ENCODE data around the gene SCN8A. TPM values are rescaled to one million over a fixed set of nuclear protein-coding genes. Genes with fewer than 3 reads are reported as not detected.

Gene SCN8A
- total and polyA plus RNA-seq, 2 donors (not counting 3 experiments of a cell fraction or from before 2014, with no cell fraction given) = 9.4 to 20.4 TPM

DNA sequence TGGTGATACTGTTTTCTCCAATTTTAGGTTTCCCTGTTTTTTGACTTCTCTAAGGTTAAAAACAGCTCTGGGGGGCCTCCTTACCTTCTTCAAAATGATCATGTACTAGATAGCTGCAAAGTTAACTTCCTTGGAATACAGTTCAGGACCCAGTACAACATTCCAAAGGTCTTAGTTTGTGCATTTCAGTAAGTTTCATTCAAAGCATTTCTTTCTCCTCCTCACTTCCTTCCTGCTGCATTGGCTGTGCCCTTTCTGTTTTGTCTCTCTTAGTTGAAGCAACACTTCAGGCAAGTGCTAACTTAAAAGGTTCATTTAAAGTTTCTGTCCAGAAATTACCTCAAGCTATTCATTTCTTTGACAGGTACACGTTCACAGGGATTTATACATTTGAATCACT, 95.7 kb downstream of the SCN8A start:
- Histone ChIP-seq H4K20me1 (replicated peaks; ENCODE audit: control insufficient read depth, extremely low read depth, insufficient read depth, low read length) (no peaks in the 10 kb centered on the region), H3K4me3 (replicated peaks in 1 of 3; ENCODE audit: insufficient read depth in 1 of 3, low read depth in 1 of 3, low read length in 3 of 3) (peak overlapping the region; percentile 34 to 85 (median 61)), H3K36me3 (ENCODE audit: control insufficient read depth in 2 of 2, extremely low read depth in 1 of 2, insufficient read depth in 2 of 2, low read length in 2 of 2) (peaks cover 0 to 2% of the 10 kb centered on the region in 2 experiments), H3K9me3 (replicated peaks; ENCODE audit: control insufficient read depth, insufficient read depth, low read length) (no peaks in the 10 kb centered on the region), H3K4me2 (ENCODE audit: insufficient read depth, low read length) (peak overlapping the region; percentile 100), H2AFZ (ENCODE audit: low read depth, low read length) (peak overlapping the region; percentile 74), H3K27ac (ENCODE audit: insufficient read depth, low read depth, low read length) (peak overlapping the region; percentile 77), H3K4me1 (ENCODE audit: control insufficient read depth, extremely low read depth, insufficient read depth, low read length) (peaks cover 50% of the 10 kb centered on the region), H3K27me3 (ENCODE audit: control insufficient read depth in 2 of 2, insufficient read depth in 2 of 2, low read length in 2 of 2) (no peaks in the 10 kb centered on the region), H3K79me2 (ENCODE audit: control insufficient read depth, insufficient read depth, low read length) (peaks cover 33% of the 10 kb centered on the region), H3K9ac (replicated peaks; ENCODE audit: extremely low read depth, insufficient read depth, low read length) (peak overlapping the region; percentile 29), H3K9me1 (replicated peaks; ENCODE audit: control insufficient read depth, extremely low read depth, insufficient read depth, low read length) (no peaks in the 10 kb centered on the region)
- dilution Hi-C loops (cut with MboI; ENCODE audit: extremely low pct_ligation_motif_present, low sequenced_read_pairs) = no loop called here
- no TSS peak for BruUV-seq (replicated peaks)
- intact Hi-C loops (cut with micrococcal nuclease) = loop anchor here (1.0 to 10.0 kb wide), 3 partner anchors 58 to 188 kb away; no protein-coding TSS in a partner anchor
- TF ChIP-seq, protein P1, sequence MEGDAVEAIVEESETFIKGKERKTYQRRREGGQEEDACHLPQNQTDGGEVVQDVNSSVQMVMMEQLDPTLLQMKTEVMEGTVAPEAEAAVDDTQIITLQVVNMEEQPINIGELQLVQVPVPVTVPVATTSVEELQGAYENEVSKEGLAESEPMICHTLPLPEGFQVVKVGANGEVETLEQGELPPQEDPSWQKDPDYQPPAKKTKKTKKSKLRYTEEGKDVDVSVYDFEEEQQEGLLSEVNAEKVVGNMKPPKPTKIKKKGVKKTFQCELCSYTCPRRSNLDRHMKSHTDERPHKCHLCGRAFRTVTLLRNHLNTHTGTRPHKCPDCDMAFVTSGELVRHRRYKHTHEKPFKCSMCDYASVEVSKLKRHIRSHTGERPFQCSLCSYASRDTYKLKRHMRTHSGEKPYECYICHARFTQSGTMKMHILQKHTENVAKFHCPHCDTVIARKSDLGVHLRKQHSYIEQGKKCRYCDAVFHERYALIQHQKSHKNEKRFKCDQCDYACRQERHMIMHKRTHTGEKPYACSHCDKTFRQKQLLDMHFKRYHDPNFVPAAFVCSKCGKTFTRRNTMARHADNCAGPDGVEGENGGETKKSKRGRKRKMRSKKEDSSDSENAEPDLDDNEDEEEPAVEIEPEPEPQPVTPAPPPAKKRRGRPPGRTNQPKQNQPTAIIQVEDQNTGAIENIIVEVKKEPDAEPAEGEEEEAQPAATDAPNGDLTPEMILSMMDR (IDR thresholded peaks at IDR 0.05; ENCODE audit: extremely low read depth in 1 of 2, insufficient read depth in 1 of 2, low read depth in 1 of 2, low read length in 2 of 2) = no peak
- TF ChIP-seq, protein P2, sequence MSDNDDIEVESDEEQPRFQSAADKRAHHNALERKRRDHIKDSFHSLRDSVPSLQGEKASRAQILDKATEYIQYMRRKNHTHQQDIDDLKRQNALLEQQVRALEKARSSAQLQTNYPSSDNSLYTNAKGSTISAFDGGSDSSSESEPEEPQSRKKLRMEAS (IDR thresholded peaks at IDR 0.05; ENCODE audit: insufficient read depth, insufficient read length) = no peak
- TF ChIP-seq MYC (IDR thresholded peaks at IDR 0.05; ENCODE audit: low read depth, low read length) (no peak), GATA2 (IDR thresholded peaks at IDR 0.05; ENCODE audit: insufficient read depth, insufficient read length, low read depth, low read length) (peak; percentile 45), POLR2AphosphoS5 (IDR thresholded peaks at IDR 0.05; ENCODE audit: insufficient read depth, low read depth, low read length) (peak; percentile 68), EZH2 (IDR thresholded peaks at IDR 0.05; ENCODE audit: borderline replicate concordance, low read depth, low read length, severe bottlenecking) (no peak), FOS (IDR thresholded peaks at IDR 0.05; ENCODE audit: borderline replicate concordance, insufficient read depth, low read length) (peak; percentile 56), POLR2A (IDR thresholded peaks at IDR 0.05; ENCODE audit: low read depth, low read length) (peak; percentile 39), JUN (IDR thresholded peaks at IDR 0.05; ENCODE audit: borderline replicate concordance, insufficient read depth, insufficient read length, low read depth) (peak; percentile 45)
- peak; percentile 69 for FAIRE-seq
- ChIA-PET POLR2A (no interaction called here), CTCF (interaction anchor here (0.6 to 1.6 kb wide), 3 partner anchors 9 to 127 kb away, joined by 3 to 6 read pairs (median 4); no protein-coding TSS in a partner anchor)
- DNase-seq (ENCODE audit: low read depth, low spot score) = peak; percentile 71

Measured in endothelial cell of umbilical vein (primary cell).